Gastroesophageal sphincter (tissue), 3 donors: ENCODE results near the gene MYLK4.

Source experiments
- EP300 ChIP-seq: sonication (generic); formaldehyde crosslinking; IDR thresholded peaks from one replicate; pipeline ENCODE4 v1.6.1; 2017; ENCODE audit warnings: antibody characterized with exemption, mild to moderate bottlenecking
- POLR2A ChIP-seq, 2 donors: fragments of 450-650 bp; IDR thresholded peaks; one replicate each; pipeline ENCODE4 v1.6.1; 2017; ENCODE audit warnings: antibody characterized with exemption in 2 of 2, mild to moderate bottlenecking in 2 of 2, moderate library complexity in 1 of 2
- TF ChIP-seq, protein P1 (sequence below), 4 experiments: fragments of 200-600 bp in 2 of 4; fragments of 450-650 bp in 2 of 4; sonication (generic) in 1 of 4; IDR thresholded peaks; one replicate each; pipeline ENCODE4 v1.5.1; 2017 to 2019; ENCODE audit warnings: antibody characterized with exemption in 4 of 4, mild to moderate bottlenecking in 2 of 4, moderate library complexity in 2 of 4

- TF ChIP-seq, protein P1, sequence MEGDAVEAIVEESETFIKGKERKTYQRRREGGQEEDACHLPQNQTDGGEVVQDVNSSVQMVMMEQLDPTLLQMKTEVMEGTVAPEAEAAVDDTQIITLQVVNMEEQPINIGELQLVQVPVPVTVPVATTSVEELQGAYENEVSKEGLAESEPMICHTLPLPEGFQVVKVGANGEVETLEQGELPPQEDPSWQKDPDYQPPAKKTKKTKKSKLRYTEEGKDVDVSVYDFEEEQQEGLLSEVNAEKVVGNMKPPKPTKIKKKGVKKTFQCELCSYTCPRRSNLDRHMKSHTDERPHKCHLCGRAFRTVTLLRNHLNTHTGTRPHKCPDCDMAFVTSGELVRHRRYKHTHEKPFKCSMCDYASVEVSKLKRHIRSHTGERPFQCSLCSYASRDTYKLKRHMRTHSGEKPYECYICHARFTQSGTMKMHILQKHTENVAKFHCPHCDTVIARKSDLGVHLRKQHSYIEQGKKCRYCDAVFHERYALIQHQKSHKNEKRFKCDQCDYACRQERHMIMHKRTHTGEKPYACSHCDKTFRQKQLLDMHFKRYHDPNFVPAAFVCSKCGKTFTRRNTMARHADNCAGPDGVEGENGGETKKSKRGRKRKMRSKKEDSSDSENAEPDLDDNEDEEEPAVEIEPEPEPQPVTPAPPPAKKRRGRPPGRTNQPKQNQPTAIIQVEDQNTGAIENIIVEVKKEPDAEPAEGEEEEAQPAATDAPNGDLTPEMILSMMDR (IDR thresholded peaks at IDR 0.05), result no peak
- TF ChIP-seq POLR2A (IDR thresholded peaks at IDR 0.05) (no peak), EP300 (no peak)
Observed at GRCh38 chr6:2640551-2640950, 110.2 kb downstream of the MYLK4 start.
